Epithelial cell of proximal tubule (primary cell): Measurements from ENCODE around the gene AKAP5. TPM values are rescaled to one million over a fixed set of nuclear protein-coding genes. Genes with fewer than 3 reads are reported as not detected.
A peak's percentile ranks its signal among the peaks of the same experiment; 100 is the strongest.

Experiments used
- DNase-seq: peaks from one replicate; pipeline ENCODE4 v3.0.0-alpha.2; 2011; ENCODE audit warnings: low read depth
- H3K4me3 ChIP-seq: 2 replicates; pipeline ENCODE4 v1.5.1; 2011; ENCODE audit warnings: low read depth, mild to moderate bottlenecking, low read length
- total RNA-seq: library from RNA; depleted of rRNA; stranded (reverse); fragments of >200 nt; gene quantifications from 2 replicates; pipeline ENCODE4 v1.2.3, GENCODE V29; 2015
- TF ChIP-seq, protein P1 (sequence below): conservative IDR thresholded peaks from 2 replicates; pipeline ENCODE4 v1.5.1; 2012; ENCODE audit warnings: low read depth, mild to moderate bottlenecking, low read length

Gene AKAP5
- total RNA-seq, 1 donor from 2014 or later, result 0.69 TPM

- no peak overlapping the region for H3K4me3 ChIP-seq
- no peak for DNase-seq
- TF ChIP-seq, protein P1, sequence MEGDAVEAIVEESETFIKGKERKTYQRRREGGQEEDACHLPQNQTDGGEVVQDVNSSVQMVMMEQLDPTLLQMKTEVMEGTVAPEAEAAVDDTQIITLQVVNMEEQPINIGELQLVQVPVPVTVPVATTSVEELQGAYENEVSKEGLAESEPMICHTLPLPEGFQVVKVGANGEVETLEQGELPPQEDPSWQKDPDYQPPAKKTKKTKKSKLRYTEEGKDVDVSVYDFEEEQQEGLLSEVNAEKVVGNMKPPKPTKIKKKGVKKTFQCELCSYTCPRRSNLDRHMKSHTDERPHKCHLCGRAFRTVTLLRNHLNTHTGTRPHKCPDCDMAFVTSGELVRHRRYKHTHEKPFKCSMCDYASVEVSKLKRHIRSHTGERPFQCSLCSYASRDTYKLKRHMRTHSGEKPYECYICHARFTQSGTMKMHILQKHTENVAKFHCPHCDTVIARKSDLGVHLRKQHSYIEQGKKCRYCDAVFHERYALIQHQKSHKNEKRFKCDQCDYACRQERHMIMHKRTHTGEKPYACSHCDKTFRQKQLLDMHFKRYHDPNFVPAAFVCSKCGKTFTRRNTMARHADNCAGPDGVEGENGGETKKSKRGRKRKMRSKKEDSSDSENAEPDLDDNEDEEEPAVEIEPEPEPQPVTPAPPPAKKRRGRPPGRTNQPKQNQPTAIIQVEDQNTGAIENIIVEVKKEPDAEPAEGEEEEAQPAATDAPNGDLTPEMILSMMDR, result no peak
These were observed 43.3 kb upstream of the AKAP5 start for GRCh38 chr14:64422005-64422404.

DNA sequence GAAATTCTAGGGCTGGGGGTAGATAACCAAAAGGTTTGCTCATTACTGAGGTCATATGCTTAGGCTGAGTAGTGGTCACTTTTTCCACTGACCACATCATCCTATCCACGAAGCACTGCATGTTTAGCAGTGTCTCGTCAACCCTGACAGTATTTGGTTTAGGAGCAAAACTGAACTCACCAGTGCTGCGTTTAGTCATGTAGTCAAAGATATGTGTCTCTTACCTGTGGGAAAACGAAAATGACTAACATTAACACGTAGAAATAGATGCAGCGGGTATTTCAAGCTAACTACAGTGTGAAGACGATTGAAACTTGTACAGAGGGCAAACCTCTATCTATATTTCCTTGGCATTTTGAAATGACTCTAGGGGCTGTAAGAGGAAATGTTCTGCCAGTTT, 42.5 kb upstream of the AKAP5 start:
- TF ChIP-seq, protein P1, result no peak
- no peak for DNase-seq
- no peak overlapping the region for H3K4me3 ChIP-seq

DNA sequence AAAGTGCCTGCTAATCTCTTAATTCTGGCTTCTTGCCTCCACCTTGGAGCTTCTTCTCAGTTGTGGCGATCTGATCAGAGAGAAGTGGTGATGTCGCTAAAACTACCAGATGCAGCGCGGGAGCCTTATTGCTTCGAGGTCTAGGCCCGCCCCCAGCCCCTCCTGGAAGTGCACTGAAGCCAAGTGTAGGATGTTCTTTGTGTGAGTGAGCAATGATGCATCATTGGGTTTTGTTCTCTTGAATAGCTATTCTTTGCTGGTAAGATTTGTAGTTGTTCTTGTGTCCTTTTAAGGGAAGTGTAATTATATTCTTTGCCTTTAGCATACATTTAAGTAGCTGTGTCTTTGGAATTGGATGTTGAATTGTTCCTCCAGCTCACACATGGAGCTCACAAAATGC, 41.3 kb upstream of the AKAP5 start:
- H3K4me3 ChIP-seq, result no peak overlapping the region
- DNase-seq, result no peak
- TF ChIP-seq, protein P1, result no peak

DNA sequence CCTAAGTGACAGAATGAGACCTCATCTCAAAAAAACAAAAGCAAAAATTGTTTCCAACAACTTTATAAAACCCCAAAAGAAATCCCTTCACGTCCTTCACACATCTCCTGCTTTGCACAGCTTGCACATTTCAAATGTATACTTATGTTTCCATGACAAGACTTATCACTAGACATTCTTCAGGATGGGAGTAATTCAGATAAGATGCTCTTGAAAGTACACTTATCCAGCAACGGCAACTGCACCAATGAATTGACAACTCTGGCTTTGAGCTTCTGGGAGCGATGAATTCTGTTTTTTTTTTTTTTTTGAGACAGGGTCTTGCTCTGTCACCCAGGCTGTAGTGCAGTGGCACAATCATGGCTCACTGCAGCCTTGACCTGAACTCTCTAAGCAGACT, 30.8 kb upstream of the AKAP5 start:
- TF ChIP-seq, protein P1, result no peak
- no peak overlapping the region for H3K4me3 ChIP-seq
- no peak for DNase-seq

DNA sequence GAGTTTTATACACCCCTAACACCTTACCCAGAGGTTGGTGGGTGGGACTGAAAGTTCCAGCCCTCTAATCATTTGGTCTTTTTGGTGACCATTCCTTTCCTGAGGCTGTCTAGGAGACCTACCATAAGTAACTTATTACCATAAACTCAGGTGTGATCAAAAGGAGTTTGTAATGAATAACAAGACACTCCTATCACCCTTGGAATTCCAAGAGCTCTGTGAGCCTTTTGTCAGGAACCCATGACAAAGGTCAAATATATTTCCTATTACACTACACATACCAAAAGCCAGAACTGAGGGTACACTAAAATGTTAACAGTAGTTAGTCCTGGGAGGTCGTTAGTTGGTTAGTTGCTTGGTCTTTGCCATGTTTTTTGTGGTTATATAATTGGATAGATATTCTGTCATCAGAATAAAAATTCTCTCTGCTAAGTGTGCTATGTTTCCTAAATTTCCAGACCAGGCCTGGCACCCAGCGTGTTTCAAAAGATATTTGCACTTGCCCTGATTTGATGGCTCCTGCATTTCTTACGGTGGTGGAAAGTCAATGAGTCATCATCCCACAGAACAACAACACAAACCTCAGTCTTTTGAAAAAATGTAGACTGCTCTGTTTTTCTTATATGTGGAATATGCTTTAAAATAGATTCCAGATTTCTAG, 27.0 kb upstream of the AKAP5 start:
- TF ChIP-seq, protein P1, result no peak
- H3K4me3 ChIP-seq, result no peak overlapping the region
- peak; percentile 98 for DNase-seq

GRCh38 chr14:64439141-64439540, 26.2 kb upstream of the AKAP5 start:
- TF ChIP-seq, protein P1, result no peak
- H3K4me3 ChIP-seq, result no peak overlapping the region
- DNase-seq, result no peak

GRCh38 chr14:64440494-64440893, 24.8 kb upstream of the AKAP5 start:
- H3K4me3 ChIP-seq, result no peak overlapping the region
- TF ChIP-seq, protein P1, result no peak
- DNase-seq, result no peak
